ENCODE measurements around the gene MMP27.

Gene MMP27

DNA sequence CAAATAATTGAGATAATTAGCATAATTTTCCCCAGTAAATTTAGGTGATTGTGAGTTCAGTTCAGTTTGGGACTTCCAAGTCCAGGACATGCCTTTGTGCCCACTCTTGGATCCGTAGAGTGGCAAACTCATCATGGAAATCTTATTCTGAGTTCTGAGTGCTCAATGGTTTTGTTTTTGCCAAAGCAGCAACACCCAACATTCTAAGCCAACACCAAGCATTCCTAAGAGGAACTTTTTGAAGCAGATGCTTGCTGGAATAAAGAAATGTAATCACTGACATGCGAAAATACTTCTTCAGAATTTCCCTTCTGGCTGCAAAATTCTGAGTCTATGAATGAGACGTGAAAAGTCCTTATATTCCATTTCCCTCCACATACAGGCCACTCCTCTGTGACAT lies 10.4 kb downstream of the MMP27 start:
- DNase-seq, result no peak

DNA sequence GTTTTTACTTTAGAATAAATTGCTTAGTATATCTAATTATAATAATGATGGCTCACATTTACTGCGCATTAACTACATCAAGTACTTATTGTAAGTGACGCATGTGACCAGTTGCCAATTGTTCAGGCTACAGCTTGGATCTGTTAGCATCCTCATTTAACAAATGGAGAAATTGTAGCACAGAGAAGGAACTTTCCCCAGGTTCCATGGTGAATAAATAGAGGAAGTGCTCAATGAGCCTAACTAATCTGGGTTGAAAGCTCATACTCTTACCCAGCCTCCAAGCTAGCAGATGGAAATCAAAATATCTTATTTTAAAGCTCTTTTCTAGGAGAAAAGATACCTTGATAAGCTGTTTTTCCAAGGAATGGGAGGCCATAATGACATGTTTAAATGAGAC lies 19.8 kb downstream of the MMP27 start:
- no peak for DNase-seq

DNA sequence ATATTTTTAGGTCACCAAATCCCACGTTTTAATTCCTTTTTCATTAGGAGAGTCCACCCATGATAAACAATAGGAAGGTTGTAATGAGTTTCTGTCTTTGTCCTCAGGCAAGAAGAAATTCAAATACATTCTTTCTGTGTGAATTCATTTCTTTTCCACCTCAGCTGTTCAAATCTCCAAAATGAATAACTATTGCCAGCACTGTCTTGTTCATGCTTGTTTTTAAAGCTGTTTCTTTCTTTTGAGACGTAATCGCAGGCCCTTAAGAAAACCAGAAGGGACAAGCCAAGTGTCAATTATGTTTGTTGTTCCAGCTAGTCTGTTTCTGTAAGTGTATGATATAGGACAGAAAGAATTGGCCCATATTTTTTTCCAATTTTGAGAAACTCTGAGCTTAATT lies 20.2 kb downstream of the MMP27 start:
- DNase-seq, result no peak

DNA sequence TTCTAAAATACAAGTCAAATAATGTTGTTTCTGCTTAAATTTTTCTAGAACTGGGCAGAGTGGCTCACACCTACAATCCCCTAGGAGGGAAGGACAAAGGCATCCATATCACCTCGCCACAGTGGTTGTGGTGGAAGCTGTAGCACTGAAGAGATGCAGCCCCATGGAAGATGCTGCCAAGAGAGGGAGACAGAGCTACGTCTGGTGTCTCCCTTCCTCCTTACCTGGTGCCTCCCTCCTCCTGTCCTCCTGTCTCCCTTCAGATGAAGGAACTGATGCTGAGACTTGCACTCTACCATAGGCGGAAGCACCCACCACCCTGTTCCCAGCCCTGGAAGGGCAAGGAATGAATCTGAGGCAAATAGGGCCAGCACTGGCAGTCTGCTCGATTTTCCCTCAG lies 22.3 kb downstream of the MMP27 start:
- no peak for DNase-seq

DNA sequence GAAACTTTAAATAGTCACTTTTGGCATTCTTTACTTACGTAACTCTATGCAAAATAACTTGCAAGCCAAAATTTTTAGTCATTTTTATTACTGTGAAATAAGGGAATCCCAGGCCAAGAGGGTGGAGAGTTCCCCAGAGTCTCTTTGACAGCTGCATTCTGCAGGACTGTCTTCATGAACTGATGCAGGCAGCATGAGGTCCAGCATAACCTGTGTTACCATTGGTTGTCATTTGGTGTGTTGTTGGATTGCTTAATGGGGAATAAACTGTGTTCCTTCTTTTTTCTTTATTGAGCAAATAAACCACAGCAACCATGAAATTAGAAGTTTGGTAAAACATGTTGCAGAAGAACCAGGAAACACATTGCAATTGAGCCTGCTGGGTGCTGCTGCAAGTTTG lies 24.6 kb downstream of the MMP27 start:
- no peak for DNase-seq

DNA sequence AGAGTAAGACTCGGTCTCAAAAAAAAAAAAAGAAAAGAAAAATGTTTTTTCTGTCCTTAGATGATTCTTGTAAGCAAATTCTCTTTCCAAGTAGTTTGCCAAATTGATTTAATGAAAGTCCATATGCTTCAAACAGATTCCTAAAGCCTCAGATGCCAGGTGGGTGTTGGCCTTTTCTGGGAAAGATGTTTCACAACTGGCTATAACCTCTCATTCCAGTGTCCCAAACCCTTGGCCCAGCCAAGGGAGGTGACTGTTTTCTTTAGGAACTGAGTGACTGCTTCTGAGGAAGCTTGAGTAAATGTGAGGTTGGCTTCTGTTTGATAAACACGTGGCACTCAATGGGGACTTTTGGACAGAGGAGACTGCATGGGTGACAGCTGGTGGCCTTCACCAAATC lies 27.5 kb downstream of the MMP27 start:
- no peak for DNase-seq

DNA sequence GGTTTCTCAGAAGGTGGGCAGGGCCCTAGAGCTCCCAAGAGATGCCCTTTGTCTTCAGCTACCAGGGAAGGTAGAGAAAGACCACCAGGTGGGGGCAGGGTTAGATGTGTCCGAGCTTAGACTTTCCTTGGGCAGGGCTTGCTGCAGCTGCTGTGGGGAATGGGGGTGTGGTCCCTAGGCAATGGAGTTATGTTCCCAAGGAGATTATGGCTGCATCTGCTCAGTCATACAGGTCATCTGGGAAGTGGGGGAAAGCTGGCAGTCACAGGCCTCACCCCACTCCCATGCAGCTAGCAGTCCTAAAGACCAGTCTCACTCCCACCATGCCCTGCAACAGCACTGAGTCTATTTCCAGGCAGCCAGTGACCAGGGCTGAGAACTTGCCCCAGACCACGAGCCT lies 29.5 kb downstream of the MMP27 start:
- no peak for DNase-seq

DNA sequence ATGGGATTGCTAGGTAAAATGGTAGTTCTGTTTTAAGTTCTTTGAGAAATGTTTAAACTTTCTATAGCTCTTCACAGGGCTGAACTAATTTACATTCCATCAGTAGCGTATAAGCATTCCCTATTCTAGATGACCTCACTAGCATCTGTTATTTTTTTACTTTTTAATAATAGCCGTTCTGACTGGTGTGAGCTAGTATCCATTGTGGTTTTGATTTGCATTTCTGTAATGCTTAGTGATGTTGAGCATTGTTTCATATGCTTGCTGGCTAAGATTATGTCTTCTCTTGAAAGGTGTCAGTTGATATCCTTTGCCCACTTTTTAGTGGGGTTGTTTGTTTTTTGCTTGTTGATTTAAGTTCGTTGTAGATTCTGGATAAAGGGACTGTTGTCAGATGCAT lies 35.9 kb downstream of the MMP27 start:
- DNase-seq, result no peak

DNA sequence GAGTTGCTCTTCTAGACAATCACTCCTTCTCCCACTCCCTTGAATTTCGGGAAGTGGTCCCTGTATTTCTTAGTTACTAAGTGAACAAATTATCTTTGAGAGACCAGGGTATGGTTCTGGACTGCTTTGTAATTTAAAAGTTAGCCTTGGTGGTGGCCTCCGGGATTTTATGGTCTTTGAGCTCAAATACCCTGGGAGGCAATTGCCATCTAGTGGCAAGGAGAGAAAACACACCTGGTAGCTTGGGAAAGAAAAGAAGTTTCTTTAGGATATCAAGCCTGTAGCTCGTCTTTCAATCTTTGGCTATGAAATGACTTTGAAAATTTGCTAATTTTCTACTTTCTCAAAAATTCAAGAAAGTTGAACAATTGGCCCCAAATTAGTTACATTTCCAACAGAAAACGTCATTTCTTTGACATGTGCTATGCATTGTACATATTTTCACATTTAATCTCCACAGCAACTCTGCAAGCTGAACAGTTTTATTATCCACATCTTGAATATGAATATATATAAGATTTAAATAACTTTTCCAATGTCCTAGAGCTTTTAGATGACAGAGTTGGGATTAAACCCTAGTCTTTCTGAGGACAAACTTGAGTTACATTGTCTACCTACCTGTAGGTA lies 39.1 kb downstream of the MMP27 start:
- DNase-seq, result peak; percentile 46

DNA sequence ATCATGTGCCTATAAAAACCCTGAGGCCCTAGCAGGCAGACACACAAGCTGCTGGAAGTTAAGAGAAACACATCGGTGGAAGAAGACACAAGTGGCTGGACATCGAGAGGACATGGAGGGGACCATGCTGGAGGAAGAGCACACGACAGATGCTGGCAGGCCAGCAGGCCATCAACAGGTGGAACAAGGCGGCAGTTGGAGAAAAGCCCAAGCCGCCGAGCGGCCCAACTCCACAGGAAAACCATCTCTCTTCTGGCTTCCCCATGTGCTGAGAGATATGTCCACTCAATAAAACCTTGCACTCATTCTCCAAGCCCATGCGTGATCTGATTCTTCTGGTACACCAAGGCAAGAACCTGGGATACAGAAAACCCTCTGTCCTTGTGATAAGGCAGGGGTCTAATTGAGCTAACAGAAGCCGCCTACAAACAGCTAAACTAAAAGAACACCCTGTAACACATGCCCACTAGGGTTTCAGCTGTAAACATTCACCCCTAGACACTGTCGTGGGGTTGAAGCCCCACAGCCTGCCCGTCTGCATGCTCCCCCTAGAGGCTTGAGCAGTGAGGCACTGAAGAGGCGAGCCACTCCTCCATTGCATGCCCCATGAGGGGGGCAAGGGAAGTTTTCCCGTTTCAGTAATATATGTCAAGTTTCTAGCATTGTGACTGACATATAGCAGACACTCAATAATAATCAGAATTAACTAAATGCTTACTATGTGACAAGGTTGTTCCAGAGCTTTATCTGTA lies 41.4 kb downstream of the MMP27 start:
- DNase-seq, result peak; percentile 17

DNA sequence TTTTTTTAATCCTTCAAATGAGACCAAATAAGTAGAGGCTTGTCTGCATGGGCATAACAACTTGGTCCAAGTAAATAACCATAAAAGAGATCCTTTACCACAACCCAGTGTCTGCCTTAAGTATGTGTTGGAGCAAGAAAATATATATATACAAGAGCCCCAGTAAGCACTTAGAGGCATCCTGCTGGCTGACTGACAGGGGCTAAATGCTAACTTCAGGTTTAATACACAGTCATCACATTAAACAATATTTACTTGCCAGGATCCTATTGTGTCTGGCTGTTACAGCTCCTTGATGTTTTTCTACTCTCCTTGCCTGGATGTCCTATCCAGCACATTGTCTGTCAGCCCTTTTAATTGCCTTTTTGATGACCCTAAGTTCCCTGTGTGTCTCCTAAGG lies 43.0 kb downstream of the MMP27 start:
- DNase-seq, result no peak

DNA sequence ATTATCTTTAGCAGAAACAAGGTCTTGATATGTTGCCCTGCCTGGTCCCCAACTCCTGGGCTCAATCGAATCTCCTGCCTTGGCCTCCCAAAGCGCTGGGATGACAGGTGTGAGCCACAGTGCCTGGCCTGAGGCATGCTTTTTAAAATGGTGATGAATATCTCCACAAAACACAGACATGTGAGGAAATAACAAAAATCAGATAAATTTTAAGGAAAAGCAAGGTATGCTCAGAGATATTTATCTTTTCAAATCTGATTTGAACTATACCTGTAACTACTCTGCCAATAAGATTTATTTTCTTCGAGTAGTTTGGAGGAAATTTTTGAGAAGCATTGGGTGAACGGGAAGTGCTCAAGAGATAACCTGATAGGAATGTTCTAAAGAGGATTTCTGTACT lies 44.5 kb downstream of the MMP27 start:
- no peak for DNase-seq

DNA sequence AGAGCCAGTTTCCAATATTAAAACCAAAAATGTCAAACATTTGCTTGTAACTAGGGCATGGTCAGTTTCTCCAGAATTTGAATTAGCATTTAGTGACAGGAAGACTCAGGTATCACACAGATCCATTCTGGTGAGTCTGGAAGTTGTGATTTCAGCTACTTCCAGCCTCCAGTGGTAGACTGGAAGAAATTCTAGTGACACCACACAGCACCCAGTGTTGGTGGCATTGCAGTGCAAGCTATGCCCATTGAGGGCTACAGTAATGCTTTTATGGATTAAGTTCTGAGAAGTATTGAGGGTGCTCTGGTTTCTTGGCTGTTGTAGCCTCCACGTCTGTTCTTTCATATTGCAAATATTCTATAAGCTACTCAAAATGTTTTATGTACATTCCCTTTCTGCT lies 49.0 kb downstream of the MMP27 start:
- DNase-seq, result no peak

DNA sequence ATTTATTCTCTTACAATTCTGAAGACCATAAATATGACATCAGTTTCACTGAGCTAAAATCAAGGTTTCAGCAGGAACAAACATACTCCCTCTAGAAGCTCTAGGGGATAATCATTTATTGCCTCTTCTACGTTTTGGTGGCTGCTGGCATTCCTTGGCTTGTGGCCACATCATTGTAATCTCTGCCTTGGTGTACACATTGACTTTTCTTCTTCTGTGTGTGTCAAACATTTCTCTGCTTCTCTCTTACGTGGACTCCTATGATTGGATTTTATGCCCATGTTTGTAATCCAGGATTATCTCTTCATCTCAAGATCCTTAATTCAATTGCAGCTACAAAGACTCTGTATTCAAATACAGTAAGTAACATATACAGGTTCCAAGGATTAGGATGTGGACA lies 50.0 kb downstream of the MMP27 start:
- DNase-seq, result no peak

DNA sequence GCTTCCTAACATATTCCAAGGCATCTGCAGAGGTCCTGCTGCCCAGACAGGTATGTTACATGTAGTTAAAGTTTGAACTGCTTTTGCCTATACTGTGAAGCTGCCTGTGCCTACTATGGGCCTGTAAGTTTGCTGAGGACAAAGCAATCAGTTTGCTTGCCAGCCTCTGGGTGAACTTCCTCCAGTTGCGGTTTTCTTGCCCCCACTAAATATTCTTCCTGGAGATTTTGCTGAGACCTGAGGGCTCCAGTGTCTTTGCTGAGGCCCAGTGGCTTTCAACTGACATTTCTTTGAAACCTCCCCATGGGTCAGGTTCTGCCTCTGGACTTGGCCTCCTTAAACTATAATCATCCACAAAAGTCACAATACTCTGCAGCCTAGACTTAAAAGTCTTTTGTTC lies 50.8 kb downstream of the MMP27 start:
- no peak for DNase-seq

DNA sequence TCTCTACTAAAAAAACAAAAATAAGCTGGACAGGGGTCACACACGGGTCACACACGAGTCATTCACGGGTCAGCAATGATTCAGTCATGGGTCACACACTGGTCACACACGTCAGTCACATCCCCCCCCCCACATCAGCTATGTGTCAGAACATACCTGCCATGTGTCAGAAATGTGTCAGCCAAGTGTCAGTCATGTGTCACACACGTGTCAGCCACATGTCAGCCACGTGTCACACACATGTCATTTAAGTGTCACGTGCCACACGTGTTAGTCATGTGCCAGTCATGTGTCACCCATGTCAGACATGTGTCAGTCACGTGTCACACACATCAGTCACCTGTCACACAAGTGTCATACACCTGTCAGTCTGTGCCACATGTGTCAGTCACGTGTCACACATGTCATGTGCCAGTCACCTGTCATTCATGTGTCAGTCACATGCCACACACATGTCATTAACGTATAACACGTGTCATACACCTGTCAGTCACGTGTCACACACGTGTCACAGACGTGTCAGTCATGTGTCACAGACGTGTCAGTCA lies 51.8 kb downstream of the MMP27 start:
- no peak for DNase-seq

DNA sequence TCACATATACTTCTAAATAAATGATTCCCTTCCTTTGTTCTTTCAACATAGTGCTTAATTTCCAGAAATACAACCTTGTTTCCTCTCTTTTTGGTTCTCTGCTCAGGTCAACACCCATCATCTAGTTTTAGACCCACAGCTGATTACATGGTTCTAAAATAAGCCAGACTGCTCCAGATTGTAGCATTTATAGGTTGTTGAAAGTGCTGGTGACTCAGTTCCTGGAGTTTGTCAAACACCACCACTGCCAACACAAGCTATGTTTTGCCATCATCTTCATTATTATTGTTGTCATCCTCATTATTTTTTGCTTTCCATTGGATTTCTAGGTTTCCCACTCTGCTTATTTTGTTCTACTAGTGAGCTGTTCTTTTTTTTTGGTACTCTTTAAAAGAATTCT lies 58.1 kb downstream of the MMP27 start:
- DNase-seq, result no peak

DNA sequence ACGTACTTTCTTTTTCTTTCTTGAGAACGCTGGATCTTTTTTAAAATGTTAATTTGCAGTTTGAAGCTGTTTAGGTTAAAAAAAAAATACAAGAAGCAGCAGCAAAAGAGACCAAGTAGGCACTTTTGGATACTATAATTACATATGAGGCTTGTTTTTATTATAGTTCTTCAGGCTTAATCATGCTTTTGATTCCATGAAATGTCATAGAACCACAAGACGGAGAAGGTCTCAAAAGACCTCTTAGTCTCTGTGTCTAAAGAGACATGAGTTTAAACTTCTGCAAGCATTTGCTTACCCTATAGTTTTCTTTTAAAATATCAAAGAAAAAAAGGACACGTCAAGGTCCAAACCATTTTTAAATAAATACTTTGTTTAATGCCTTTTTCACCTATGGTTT lies 61.6 kb downstream of the MMP27 start:
- no peak for DNase-seq
